K562 (cell line): ENCODE data around the gene SEC11A. TPM values are rescaled to one million over a fixed set of nuclear protein-coding genes. Genes with fewer than 3 reads are reported as not detected.

Source experiments
- EP400 ChIP-seq: fragments of 450-650 bp; IDR thresholded peaks from 2 replicates; pipeline ENCODE4 v1.6.1; 2017; ENCODE audit warnings: antibody characterized with exemption, mild to moderate bottlenecking, moderate library complexity
- FIP1L1 ChIP-seq: fragments of 200-400 bp; formaldehyde crosslinking; IDR thresholded peaks from 2 replicates; pipeline ENCODE4 v1.6.1; 2018; ENCODE audit warnings: mild to moderate bottlenecking, low read depth, low read length; ENCODE audit not compliant: poor library complexity, severe bottlenecking
- FOXJ2 ChIP-seq: fragments of 200-800 bp; sonication (Bioruptor generic); IDR thresholded peaks from 2 replicates; pipeline ENCODE4 v1.6.1; 2016; ENCODE audit warnings: missing genetic modification characterization, missing compliant biosample characterization
- GTF2E2 ChIP-seq: fragments of 200-800 bp; sonication (Bioruptor generic); IDR thresholded peaks from 2 replicates; pipeline ENCODE4 v1.6.1; 2016; ENCODE audit warnings: missing genetic modification characterization, missing compliant biosample characterization
- STAT5A ChIP-seq: IDR thresholded peaks from 2 replicates; pipeline ENCODE4 v1.6.1; 2012; ENCODE audit warnings: low read length, inconsistent platforms, borderline replicate concordance
- ZNF263 ChIP-seq: sonication (generic); formaldehyde crosslinking; IDR thresholded peaks from 2 replicates; pipeline ENCODE4 v1.8.0; 2022; ENCODE audit warnings: mild to moderate bottlenecking, missing genetic modification reagents, borderline replicate concordance
- polyA plus RNA-seq, 8 experiments: library from polyadenylated mRNA; depleted of rRNA in 4 of 8; stranded (reverse) in 5 of 8; unstranded in 3 of 8; fragments of >200 nt; fragmentation: Nextera tagmentation in 2 of 8; fragmentation: Illumina TruSeq in 1 of 8; extraction: Ambion mirVana in 2 of 8; extraction: Trizol in 1 of 8; gene quantifications; 2 replicates each; pipeline versions ENCODE4 v1.2.1 to v1.2.3, GENCODE V29; 2011 to 2014; ENCODE audit warnings: inconsistent platforms in 1 of 8, missing spikeins in 1 of 8
- total RNA-seq, 7 experiments: library from RNA; depleted of rRNA in 6 of 7; stranded (reverse); fragments of >200 nt in 6 of 7; fragmentation: Illumina TruSeq in 2 of 7; extraction: Trizol in 2 of 7; gene quantifications; 2 replicates each; pipeline versions ENCODE4 v1.2.1 to v1.2.3, GENCODE V29; 2011 to 2021; ENCODE audit warnings: low replicate concordance in 1 of 7
- TF ChIP-seq, protein P1 (sequence below): fragments of 450-650 bp; IDR thresholded peaks from 2 replicates; pipeline ENCODE4 v1.6.1; 2016
- TF ChIP-seq, protein P2 (sequence below), 2 experiments: fragments of 450-650 bp; IDR thresholded peaks; 2 replicates each; pipeline ENCODE4 v1.6.1; 2016
- TF ChIP-seq, protein P3 (sequence below), 2 experiments: fragments of 450-650 bp; IDR thresholded peaks; 2 replicates each; pipeline ENCODE4 v1.6.1; 2018; ENCODE audit warnings: mild to moderate bottlenecking in 2 of 2, low read depth in 1 of 2; ENCODE audit not compliant: partially characterized antibody in 2 of 2
- TF ChIP-seq, protein P4 (sequence below): sonication (generic); formaldehyde crosslinking; IDR thresholded peaks from 2 replicates; pipeline ENCODE4 v1.8.1; 2023; ENCODE audit warnings: missing genetic modification reagents, mild to moderate bottlenecking, borderline replicate concordance
- TF ChIP-seq, protein P5 (sequence below): sonication (generic); formaldehyde crosslinking; IDR thresholded peaks from 2 replicates; pipeline ENCODE4 v1.8.0; 2022; ENCODE audit warnings: mild to moderate bottlenecking, missing genetic modification reagents, borderline replicate concordance

SEC11A gene
- total and polyA plus RNA-seq, 9 of the 15 experiments (the other 6 are each of a cell fraction or from before 2014, with no cell fraction given): 175 to 310 (median 229) TPM

DNA sequence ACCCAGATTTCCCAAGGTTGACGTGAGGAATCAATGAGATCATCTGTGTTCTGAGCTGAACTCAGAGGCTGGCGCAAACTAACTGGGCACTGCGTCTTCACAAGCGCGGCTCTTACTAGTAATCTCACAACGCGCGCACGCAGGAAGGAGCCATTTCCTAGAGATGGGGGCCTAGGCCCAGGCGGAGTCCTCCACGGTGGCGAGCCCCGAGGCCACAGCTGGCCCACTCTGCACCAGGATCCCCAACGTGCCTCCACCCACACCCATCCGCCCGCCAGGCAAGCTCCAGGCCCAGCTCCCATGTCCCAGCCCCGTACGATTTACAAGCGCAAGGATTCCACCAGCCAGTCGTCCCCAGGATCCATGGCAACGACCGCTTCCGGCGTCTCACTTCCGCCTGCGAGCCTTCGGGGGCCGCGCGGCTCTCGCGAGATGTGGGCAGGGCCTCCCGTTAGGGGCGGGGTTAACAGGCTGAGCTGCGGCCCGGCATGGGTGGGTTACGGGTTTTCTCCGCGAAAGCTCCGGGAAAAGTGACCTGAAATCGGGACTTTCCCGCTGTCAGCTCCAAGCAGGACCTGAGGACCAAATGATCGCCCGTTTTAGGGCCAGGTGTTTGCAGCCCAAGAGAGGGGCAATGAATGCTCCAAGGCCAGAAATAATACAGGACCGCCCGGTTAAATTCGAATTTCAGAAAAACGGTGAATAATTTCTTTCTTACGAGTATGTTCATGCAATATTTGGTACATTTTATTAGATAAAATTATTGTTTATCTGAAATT, 61.8 kb downstream of the SEC11A start, which contains the start of gene WDR73 (continued):
- no peak for TF ChIP-seq STAT5A
- no peak for TF ChIP-seq ZNF263 (CRISPR knock-in tag)
- TF ChIP-seq, protein P1, sequence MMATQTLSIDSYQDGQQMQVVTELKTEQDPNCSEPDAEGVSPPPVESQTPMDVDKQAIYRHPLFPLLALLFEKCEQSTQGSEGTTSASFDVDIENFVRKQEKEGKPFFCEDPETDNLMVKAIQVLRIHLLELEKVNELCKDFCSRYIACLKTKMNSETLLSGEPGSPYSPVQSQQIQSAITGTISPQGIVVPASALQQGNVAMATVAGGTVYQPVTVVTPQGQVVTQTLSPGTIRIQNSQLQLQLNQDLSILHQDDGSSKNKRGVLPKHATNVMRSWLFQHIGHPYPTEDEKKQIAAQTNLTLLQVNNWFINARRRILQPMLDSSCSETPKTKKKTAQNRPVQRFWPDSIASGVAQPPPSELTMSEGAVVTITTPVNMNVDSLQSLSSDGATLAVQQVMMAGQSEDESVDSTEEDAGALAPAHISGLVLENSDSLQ: peak; percentile 34
- no peak for TF ChIP-seq FOXJ2 (tag)
- TF ChIP-seq, protein P2, sequence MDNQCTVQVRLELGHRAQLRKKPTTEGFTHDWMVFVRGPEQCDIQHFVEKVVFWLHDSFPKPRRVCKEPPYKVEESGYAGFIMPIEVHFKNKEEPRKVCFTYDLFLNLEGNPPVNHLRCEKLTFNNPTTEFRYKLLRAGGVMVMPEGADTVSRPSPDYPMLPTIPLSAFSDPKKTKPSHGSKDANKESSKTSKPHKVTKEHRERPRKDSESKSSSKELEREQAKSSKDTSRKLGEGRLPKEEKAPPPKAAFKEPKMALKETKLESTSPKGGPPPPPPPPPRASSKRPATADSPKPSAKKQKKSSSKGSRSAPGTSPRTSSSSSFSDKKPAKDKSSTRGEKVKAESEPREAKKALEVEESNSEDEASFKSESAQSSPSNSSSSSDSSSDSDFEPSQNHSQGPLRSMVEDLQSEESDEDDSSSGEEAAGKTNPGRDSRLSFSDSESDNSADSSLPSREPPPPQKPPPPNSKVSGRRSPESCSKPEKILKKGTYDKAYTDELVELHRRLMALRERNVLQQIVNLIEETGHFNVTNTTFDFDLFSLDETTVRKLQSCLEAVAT (IDR thresholded peaks at IDR 0.05): no peak
- 0 out of 2 replicates have a peak, but pooled peaks have one; percentile 59 for TF ChIP-seq GTF2E2 (tag)
- peak; percentile 67 for TF ChIP-seq FIP1L1
- TF ChIP-seq, protein P3, sequence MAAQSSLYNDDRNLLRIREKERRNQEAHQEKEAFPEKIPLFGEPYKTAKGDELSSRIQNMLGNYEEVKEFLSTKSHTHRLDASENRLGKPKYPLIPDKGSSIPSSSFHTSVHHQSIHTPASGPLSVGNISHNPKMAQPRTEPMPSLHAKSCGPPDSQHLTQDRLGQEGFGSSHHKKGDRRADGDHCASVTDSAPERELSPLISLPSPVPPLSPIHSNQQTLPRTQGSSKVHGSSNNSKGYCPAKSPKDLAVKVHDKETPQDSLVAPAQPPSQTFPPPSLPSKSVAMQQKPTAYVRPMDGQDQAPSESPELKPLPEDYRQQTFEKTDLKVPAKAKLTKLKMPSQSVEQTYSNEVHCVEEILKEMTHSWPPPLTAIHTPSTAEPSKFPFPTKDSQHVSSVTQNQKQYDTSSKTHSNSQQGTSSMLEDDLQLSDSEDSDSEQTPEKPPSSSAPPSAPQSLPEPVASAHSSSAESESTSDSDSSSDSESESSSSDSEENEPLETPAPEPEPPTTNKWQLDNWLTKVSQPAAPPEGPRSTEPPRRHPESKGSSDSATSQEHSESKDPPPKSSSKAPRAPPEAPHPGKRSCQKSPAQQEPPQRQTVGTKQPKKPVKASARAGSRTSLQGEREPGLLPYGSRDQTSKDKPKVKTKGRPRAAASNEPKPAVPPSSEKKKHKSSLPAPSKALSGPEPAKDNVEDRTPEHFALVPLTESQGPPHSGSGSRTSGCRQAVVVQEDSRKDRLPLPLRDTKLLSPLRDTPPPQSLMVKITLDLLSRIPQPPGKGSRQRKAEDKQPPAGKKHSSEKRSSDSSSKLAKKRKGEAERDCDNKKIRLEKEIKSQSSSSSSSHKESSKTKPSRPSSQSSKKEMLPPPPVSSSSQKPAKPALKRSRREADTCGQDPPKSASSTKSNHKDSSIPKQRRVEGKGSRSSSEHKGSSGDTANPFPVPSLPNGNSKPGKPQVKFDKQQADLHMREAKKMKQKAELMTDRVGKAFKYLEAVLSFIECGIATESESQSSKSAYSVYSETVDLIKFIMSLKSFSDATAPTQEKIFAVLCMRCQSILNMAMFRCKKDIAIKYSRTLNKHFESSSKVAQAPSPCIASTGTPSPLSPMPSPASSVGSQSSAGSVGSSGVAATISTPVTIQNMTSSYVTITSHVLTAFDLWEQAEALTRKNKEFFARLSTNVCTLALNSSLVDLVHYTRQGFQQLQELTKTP (IDR thresholded peaks at IDR 0.05; ENCODE audit: low read depth in 1 of 2, partially characterized antibody in 2 of 2): peak in 1 of 2 experiments; percentile 21
- TF ChIP-seq EP400: peak; percentile 65
- TF ChIP-seq, protein P4, sequence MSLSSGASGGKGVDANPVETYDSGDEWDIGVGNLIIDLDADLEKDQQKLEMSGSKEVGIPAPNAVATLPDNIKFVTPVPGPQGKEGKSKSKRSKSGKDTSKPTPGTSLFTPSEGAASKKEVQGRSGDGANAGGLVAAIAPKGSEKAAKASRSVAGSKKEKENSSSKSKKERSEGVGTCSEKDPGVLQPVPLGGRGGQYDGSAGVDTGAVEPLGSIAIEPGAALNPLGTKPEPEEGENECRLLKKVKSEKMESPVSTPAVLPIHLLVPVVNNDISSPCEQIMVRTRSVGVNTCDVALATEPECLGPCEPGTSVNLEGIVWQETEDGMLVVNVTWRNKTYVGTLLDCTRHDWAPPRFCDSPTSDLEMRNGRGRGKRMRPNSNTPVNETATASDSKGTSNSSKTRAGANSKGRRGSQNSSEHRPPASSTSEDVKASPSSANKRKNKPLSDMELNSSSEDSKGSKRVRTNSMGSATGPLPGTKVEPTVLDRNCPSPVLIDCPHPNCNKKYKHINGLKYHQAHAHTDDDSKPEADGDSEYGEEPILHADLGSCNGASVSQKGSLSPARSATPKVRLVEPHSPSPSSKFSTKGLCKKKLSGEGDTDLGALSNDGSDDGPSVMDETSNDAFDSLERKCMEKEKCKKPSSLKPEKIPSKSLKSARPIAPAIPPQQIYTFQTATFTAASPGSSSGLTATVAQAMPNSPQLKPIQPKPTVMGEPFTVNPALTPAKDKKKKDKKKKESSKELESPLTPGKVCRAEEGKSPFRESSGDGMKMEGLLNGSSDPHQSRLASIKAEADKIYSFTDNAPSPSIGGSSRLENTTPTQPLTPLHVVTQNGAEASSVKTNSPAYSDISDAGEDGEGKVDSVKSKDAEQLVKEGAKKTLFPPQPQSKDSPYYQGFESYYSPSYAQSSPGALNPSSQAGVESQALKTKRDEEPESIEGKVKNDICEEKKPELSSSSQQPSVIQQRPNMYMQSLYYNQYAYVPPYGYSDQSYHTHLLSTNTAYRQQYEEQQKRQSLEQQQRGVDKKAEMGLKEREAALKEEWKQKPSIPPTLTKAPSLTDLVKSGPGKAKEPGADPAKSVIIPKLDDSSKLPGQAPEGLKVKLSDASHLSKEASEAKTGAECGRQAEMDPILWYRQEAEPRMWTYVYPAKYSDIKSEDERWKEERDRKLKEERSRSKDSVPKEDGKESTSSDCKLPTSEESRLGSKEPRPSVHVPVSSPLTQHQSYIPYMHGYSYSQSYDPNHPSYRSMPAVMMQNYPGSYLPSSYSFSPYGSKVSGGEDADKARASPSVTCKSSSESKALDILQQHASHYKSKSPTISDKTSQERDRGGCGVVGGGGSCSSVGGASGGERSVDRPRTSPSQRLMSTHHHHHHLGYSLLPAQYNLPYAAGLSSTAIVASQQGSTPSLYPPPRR (CRISPR knock-in tag): peak; percentile 76; the same call in 1 of the 2 replicates
- TF ChIP-seq, protein P5, sequence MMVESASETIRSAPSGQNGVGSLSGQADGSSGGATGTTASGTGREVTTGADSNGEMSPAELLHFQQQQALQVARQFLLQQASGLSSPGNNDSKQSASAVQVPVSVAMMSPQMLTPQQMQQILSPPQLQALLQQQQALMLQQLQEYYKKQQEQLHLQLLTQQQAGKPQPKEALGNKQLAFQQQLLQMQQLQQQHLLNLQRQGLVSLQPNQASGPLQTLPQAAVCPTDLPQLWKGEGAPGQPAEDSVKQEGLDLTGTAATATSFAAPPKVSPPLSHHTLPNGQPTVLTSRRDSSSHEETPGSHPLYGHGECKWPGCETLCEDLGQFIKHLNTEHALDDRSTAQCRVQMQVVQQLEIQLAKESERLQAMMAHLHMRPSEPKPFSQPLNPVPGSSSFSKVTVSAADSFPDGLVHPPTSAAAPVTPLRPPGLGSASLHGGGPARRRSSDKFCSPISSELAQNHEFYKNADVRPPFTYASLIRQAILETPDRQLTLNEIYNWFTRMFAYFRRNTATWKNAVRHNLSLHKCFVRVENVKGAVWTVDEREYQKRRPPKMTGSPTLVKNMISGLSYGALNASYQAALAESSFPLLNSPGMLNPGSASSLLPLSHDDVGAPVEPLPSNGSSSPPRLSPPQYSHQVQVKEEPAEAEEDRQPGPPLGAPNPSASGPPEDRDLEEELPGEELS (CRISPR knock-in tag): peak; percentile 70; the same call in 1 of the 2 replicates
